Fibroblast of lung (primary cell): ENCODE data around the gene FNDC10. TPM values are rescaled to one million over a fixed set of nuclear protein-coding genes. Genes with fewer than 3 reads are reported as not detected.
"Not testable (repeated sequence)": the region's sequence is repeated elsewhere in the genome, so short reads cannot be mapped to it uniquely, and the experiment has no call there.

ENCODE experiments used
- DNase-seq, 2 donors: peaks; one replicate each; pipeline versions ENCODE4 v3.0.0 to v3.0.0-alpha.2; 2010; ENCODE audit warnings: low read depth in 2 of 2
- H2AFZ ChIP-seq: 2 replicates; pipeline ENCODE4 v1.5.1; 2012; ENCODE audit warnings: low read length, control low read depth, inconsistent platforms
- H3K27ac ChIP-seq: 2 replicates; pipeline ENCODE4 v1.5.1; 2011; ENCODE audit warnings: low read length, control low read depth; ENCODE audit not compliant: insufficient read depth
- H3K27me3 ChIP-seq: 2 replicates; pipeline ENCODE4 v1.5.1; 2011; ENCODE audit warnings: mild to moderate bottlenecking, low read length; ENCODE audit not compliant: control insufficient read depth, insufficient read depth
- H3K36me3 ChIP-seq: 2 replicates; pipeline ENCODE4 v1.5.1; 2011; ENCODE audit warnings: low read length; ENCODE audit not compliant: control insufficient read depth, insufficient read depth
- H3K4me1 ChIP-seq: 2 replicates; pipeline ENCODE4 v1.5.1; 2011; ENCODE audit warnings: low read length; ENCODE audit not compliant: control insufficient read depth, insufficient read depth; ENCODE audit errors: extremely low read depth
- H3K4me2 ChIP-seq: 2 replicates; pipeline ENCODE4 v1.5.1; 2011; ENCODE audit warnings: low read length, control low read depth; ENCODE audit not compliant: insufficient read depth; ENCODE audit errors: extremely low read depth
- H3K4me3 ChIP-seq, 4 experiments: fragments of 200-600 bp in 1 of 4; sonication (generic) in 1 of 4; replicated peaks in 1 of 4; 2 replicates each; pipeline ENCODE4 v1.5.1; 2011 to 2016; ENCODE audit warnings: low read length in 4 of 4, low read depth in 3 of 4, mild to moderate bottlenecking in 3 of 4, control low read depth in 2 of 4, inconsistent platforms in 1 of 4, mixed read lengths in 1 of 4; ENCODE audit not compliant: insufficient read depth in 1 of 4; ENCODE audit errors: control extremely low read depth in 1 of 4
- H3K79me2 ChIP-seq: 2 replicates; pipeline ENCODE4 v1.5.1; 2012; ENCODE audit warnings: mild to moderate bottlenecking, low read length, inconsistent platforms; ENCODE audit not compliant: control insufficient read depth, insufficient read depth
- H3K9ac ChIP-seq: 2 replicates; pipeline ENCODE4 v1.5.1; 2011; ENCODE audit warnings: mild to moderate bottlenecking, low read length, control low read depth; ENCODE audit not compliant: insufficient read depth
- H3K9me3 ChIP-seq: 2 replicates; pipeline ENCODE4 v1.5.1; 2012; ENCODE audit warnings: low read depth, low read length; ENCODE audit not compliant: control insufficient read depth, insufficient read depth
- H4K20me1 ChIP-seq: 2 replicates; pipeline ENCODE4 v1.5.1; 2011; ENCODE audit warnings: low read length; ENCODE audit not compliant: control insufficient read depth, insufficient read depth; ENCODE audit errors: extremely low read depth
- polyA plus RNA-seq, 2 donors: library from polyadenylated mRNA; depleted of rRNA in 1 of 2; stranded (reverse) in 1 of 2; unstranded in 1 of 2; fragments of >200 nt; gene quantifications; 2 replicates each; pipeline ENCODE4 v1.2.1, GENCODE V29; 2011 to 2012; ENCODE audit warnings: missing spikeins in 1 of 2
- total RNA-seq: library from RNA; depleted of rRNA; stranded (reverse); fragments of >200 nt; gene quantifications from 2 replicates; pipeline ENCODE4 v1.2.1, GENCODE V29; 2014

FNDC10 gene
- total and polyA plus RNA-seq, 2 donors (not counting 1 experiment from before 2014, with no cell fraction given) = 0.50 to 2.0 TPM

- not testable (repeated sequence) for H3K4me1 ChIP-seq, H3K79me2 ChIP-seq, H3K4me3 ChIP-seq, DNase-seq, H3K36me3 ChIP-seq, H3K9me3 ChIP-seq, H3K27me3 ChIP-seq, H3K27ac ChIP-seq, H3K4me2 ChIP-seq, H2AFZ ChIP-seq, H3K9ac ChIP-seq, H4K20me1 ChIP-seq
These were observed 40.1 kb upstream of the FNDC10 start for GRCh38 chr1:1640081-1640480.

GRCh38 chr1:1639368-1639767, 39.4 kb upstream of the FNDC10 start:
- H3K27ac ChIP-seq, H2AFZ ChIP-seq, DNase-seq, H3K79me2 ChIP-seq, H3K4me3 ChIP-seq, H3K4me1 ChIP-seq, H3K4me2 ChIP-seq, H3K27me3 ChIP-seq, H3K9ac ChIP-seq, H4K20me1 ChIP-seq, H3K9me3 ChIP-seq, H3K36me3 ChIP-seq: not testable (repeated sequence)

GRCh38 chr1:1638528-1638927, 38.6 kb upstream of the FNDC10 start:
- H3K4me3 ChIP-seq, H3K36me3 ChIP-seq, H3K27ac ChIP-seq, H4K20me1 ChIP-seq, H3K79me2 ChIP-seq, H2AFZ ChIP-seq, DNase-seq, H3K9me3 ChIP-seq, H3K9ac ChIP-seq, H3K4me2 ChIP-seq, H3K27me3 ChIP-seq, H3K4me1 ChIP-seq: not testable (repeated sequence)

GRCh38 chr1:1637479-1637875, 37.5 kb upstream of the FNDC10 start:
- not testable (repeated sequence) for DNase-seq, H3K9ac ChIP-seq, H3K9me3 ChIP-seq, H3K36me3 ChIP-seq, H3K27ac ChIP-seq, H3K4me2 ChIP-seq, H3K79me2 ChIP-seq, H2AFZ ChIP-seq, H4K20me1 ChIP-seq, H3K4me1 ChIP-seq, H3K4me3 ChIP-seq, H3K27me3 ChIP-seq

- not testable (repeated sequence) for H3K79me2 ChIP-seq, H2AFZ ChIP-seq, H3K4me1 ChIP-seq, H3K9me3 ChIP-seq, H4K20me1 ChIP-seq, H3K4me3 ChIP-seq, H3K36me3 ChIP-seq, DNase-seq, H3K27me3 ChIP-seq, H3K27ac ChIP-seq, H3K4me2 ChIP-seq, H3K9ac ChIP-seq
These were observed 36.9 kb upstream of the FNDC10 start for GRCh38 chr1:1636621-1637478.

GRCh38 chr1:1634613-1635012, 34.7 kb upstream of the FNDC10 start:
- not testable (repeated sequence) for H3K27me3 ChIP-seq, H3K27ac ChIP-seq, DNase-seq, H3K4me1 ChIP-seq, H3K4me3 ChIP-seq, H3K9ac ChIP-seq, H3K36me3 ChIP-seq, H3K9me3 ChIP-seq, H3K4me2 ChIP-seq, H3K79me2 ChIP-seq, H4K20me1 ChIP-seq, H2AFZ ChIP-seq

GRCh38 chr1:1633409-1633808, 33.5 kb upstream of the FNDC10 start:
- DNase-seq, H3K4me2 ChIP-seq, H3K36me3 ChIP-seq, H3K27ac ChIP-seq, H3K9ac ChIP-seq, H3K9me3 ChIP-seq, H3K4me3 ChIP-seq, H3K27me3 ChIP-seq, H3K4me1 ChIP-seq, H2AFZ ChIP-seq, H4K20me1 ChIP-seq, H3K79me2 ChIP-seq: not testable (repeated sequence)
